K562 (cell line): Measurements from ENCODE around the gene SFSWAP. TPM values are rescaled to one million over a fixed set of nuclear protein-coding genes. Genes with fewer than 3 reads are reported as not detected.

Experiments used
- ATAC-seq: fragments of 200-7000 bp; cut with Tn5 transposase; 3 replicates; pipeline ENCODE4 v1.9.1; 2020; ENCODE audit warnings: moderate library complexity
- BruUV-seq: library from RNA; stranded (reverse); fragments of 400-500 nt; replicated peaks from 2 replicates; lab custom pipeline; 2021; lab: Mats Ljungman, UMichigan
- CTCF ChIA-PET: fragments of 300-600 bp; formaldehyde crosslinking; extraction: SDS; loops from one replicate; lab custom pipeline; 2021; ENCODE audit warnings: low intra/inter-chr PET ratio; lab: Yijun Ruan, JAX
- POLR2A ChIA-PET: fragments of 300-600, 350-650 bp; sonication (Branson Sonifier 250); formaldehyde crosslinking; extraction: SDS; loops from one replicate; lab custom pipeline; 2021; ENCODE audit warnings: antibody characterized with exemption, inconsistent platforms; lab: Yijun Ruan, JAX
- DNase-seq, 4 experiments: peaks; one replicate each; pipeline versions ENCODE4 v3.0.0 to v3.0.0-alpha.2; 2011 to 2018; ENCODE audit warnings: low spot score in 3 of 4, mixed read lengths in 3 of 4; ENCODE audit errors: extremely low read depth in 1 of 4
- FAIRE-seq: peaks from 2 replicates; lab custom pipeline; 2011; peaks lifted over from hg19 to GRCh38; lab: Jason Lieb, UNC
- H2AFZ ChIP-seq: 2 replicates; pipeline ENCODE4 v1.6.0; 2011; ENCODE audit warnings: low read depth, low read length, control low read depth, inconsistent platforms
- H3K27ac ChIP-seq: fragments of 200-600 bp; 3 replicates; pipeline ENCODE4 v1.8.0; 2011; ENCODE audit warnings: low read depth, mild to moderate bottlenecking, control low read depth, inconsistent platforms, low read length, moderate library complexity, mixed read lengths; ENCODE audit errors: extremely low read depth
- H3K27me3 ChIP-seq, 2 experiments: fragments of 300-600 bp in 1 of 2; 2 replicates in 1 of 2; 3 replicates in 1 of 2; pipeline versions ENCODE4 v1.6.0 to v1.8.0; 2011; ENCODE audit warnings: inconsistent platforms in 2 of 2, low read length in 2 of 2, mild to moderate bottlenecking in 1 of 2, mixed read lengths in 1 of 2, moderate library complexity in 1 of 2; ENCODE audit not compliant: control insufficient read depth in 2 of 2, insufficient read depth in 2 of 2
- H3K36me3 ChIP-seq: fragments of 300-600 bp; 3 replicates; pipeline ENCODE4 v1.8.0; 2011; ENCODE audit warnings: mild to moderate bottlenecking, low read length, inconsistent platforms; ENCODE audit not compliant: control insufficient read depth, insufficient read depth
- H3K4me1 ChIP-seq, 2 experiments: fragments of 200-600 bp in 1 of 2; replicated peaks in 1 of 2; 2 replicates in 1 of 2; 3 replicates in 1 of 2; pipeline versions ENCODE4 v1.5.1 to v1.8.0; 2011; ENCODE audit warnings: inconsistent platforms in 2 of 2, low read length in 2 of 2, mild to moderate bottlenecking in 1 of 2, mixed read lengths in 1 of 2, moderate library complexity in 1 of 2; ENCODE audit not compliant: control insufficient read depth in 2 of 2, insufficient read depth in 2 of 2
- H3K4me2 ChIP-seq: 2 replicates; pipeline ENCODE4 v1.6.1; 2011; ENCODE audit warnings: low read length, control low read depth, inconsistent platforms, mixed read lengths; ENCODE audit not compliant: insufficient read depth
- H3K4me3 ChIP-seq: fragments of 200-600 bp; sonication (generic), shearing (Covaris generic); 2 replicates; pipeline ENCODE4 v1.5.1; 2016; ENCODE audit warnings: control low read depth, inconsistent platforms
- H3K79me2 ChIP-seq: fragments of 200-600 bp; 3 replicates; pipeline ENCODE4 v1.8.0; 2011; ENCODE audit warnings: low read length, inconsistent platforms; ENCODE audit not compliant: control insufficient read depth, insufficient read depth
- H3K9ac ChIP-seq, 2 experiments: 2 replicates each; pipeline versions ENCODE4 v1.6.0 to v1.6.1; 2011; ENCODE audit warnings: low read depth in 2 of 2, low read length in 2 of 2, control low read depth in 1 of 2, inconsistent platforms in 1 of 2, mild to moderate bottlenecking in 1 of 2, mixed read lengths in 1 of 2; ENCODE audit not compliant: insufficient read depth in 1 of 2
- H3K9me1 ChIP-seq: one replicate; pipeline ENCODE4 v1.6.0; 2011; ENCODE audit warnings: inconsistent platforms, mild to moderate bottlenecking, low read length, moderate library complexity; ENCODE audit not compliant: control insufficient read depth, insufficient read depth
- H3K9me3 ChIP-seq: replicated peaks from 2 replicates; pipeline ENCODE4 v1.5.1; 2011; ENCODE audit warnings: low read depth, low read length, inconsistent platforms; ENCODE audit not compliant: control insufficient read depth, insufficient read depth
- H4K20me1 ChIP-seq: replicated peaks from 2 replicates; pipeline ENCODE4 v1.6.1; 2011; ENCODE audit warnings: low read length, inconsistent platforms, mixed read lengths; ENCODE audit not compliant: control insufficient read depth, insufficient read depth
- CBX5 ChIP-seq: IDR thresholded peaks from 2 replicates; pipeline ENCODE4 v1.6.1; 2014; ENCODE audit warnings: low read depth, borderline replicate concordance
- CEBPG ChIP-seq, 3 experiments: fragments of 200-800 bp in 1 of 3; sonication (Bioruptor generic) in 1 of 3; sonication (generic) in 1 of 3; formaldehyde crosslinking in 1 of 3; IDR thresholded peaks in 2 of 3; conservative IDR thresholded peaks in 1 of 3; 2 replicates each; pipeline versions ENCODE4 v1.6.1 to v1.8.0; 2016 to 2022; ENCODE audit warnings: missing compliant biosample characterization in 2 of 3, missing genetic modification characterization in 2 of 3, mild to moderate bottlenecking in 1 of 3, missing genetic modification reagents in 1 of 3
- ETV1 ChIP-seq: fragments of 450-650 bp; conservative IDR thresholded peaks from 2 replicates; pipeline ENCODE4 v1.6.1; 2016; ENCODE audit warnings: missing genetic modification characterization, control low read depth, low read depth, missing compliant biosample characterization
- NFIX ChIP-seq: fragments of 250-450 bp; sonication (Bioruptor Pico); IDR thresholded peaks from 2 replicates; pipeline ENCODE4 v1.4.0; 2020; ENCODE audit warnings: low read depth, mild to moderate bottlenecking, moderate library complexity
- PTTG1 ChIP-seq: fragments of 450-650 bp; IDR thresholded peaks from 2 replicates; pipeline ENCODE4 v1.6.1; 2016; ENCODE audit warnings: low read depth, mild to moderate bottlenecking, missing genetic modification characterization, missing compliant biosample characterization
- SFPQ ChIP-seq: fragments of 200-400 bp; formaldehyde crosslinking; IDR thresholded peaks from 2 replicates; pipeline ENCODE4 v1.6.1; 2017; ENCODE audit warnings: mild to moderate bottlenecking, low read depth, low read length, moderate library complexity
- SMAD2 ChIP-seq: fragments of 150-350 bp; IDR thresholded peaks from 2 replicates; pipeline ENCODE4 v1.6.1; 2014; ENCODE audit warnings: low read depth, mild to moderate bottlenecking, low read length
- SMARCC2 ChIP-seq: fragments of 450-650 bp; IDR thresholded peaks from 2 replicates; pipeline ENCODE4 v1.6.1; 2017; ENCODE audit warnings: antibody characterized with exemption, moderate library complexity, mild to moderate bottlenecking, low read depth
- TARDBP ChIP-seq: fragments of 450-650 bp; IDR thresholded peaks from 2 replicates; pipeline ENCODE4 v1.6.1; 2016
- U2AF2 ChIP-seq: fragments of 200-400 bp; formaldehyde crosslinking; optimal IDR thresholded peaks from 2 replicates; pipeline ENCODE3; 2017; ENCODE audit warnings: low read depth, mild to moderate bottlenecking, low read length
- VEZF1 ChIP-seq: fragments of 200-800 bp; sonication (Bioruptor generic); IDR thresholded peaks from 2 replicates; pipeline ENCODE4 v1.6.1; 2017; ENCODE audit warnings: missing genetic modification characterization, missing compliant biosample characterization
- ZBTB17 ChIP-seq: fragments of 450-650 bp; formaldehyde crosslinking; IDR thresholded peaks from 2 replicates; pipeline ENCODE4 v1.4.0; 2020; ENCODE audit warnings: mild to moderate bottlenecking
- ZFX ChIP-seq: sonication (generic); formaldehyde crosslinking; IDR thresholded peaks from 2 replicates; pipeline ENCODE4 v1.8.0; 2022; ENCODE audit warnings: mild to moderate bottlenecking, missing genetic modification reagents, moderate library complexity
- ZNF280A ChIP-seq: fragments of 450-650 bp; IDR thresholded peaks from 2 replicates; pipeline ENCODE4 v1.6.1; 2018; ENCODE audit warnings: mild to moderate bottlenecking, low read depth; ENCODE audit not compliant: partially characterized antibody
- ZNF354B ChIP-seq: fragments of 250-450 bp; sonication (Bioruptor Pico); IDR thresholded peaks from 2 replicates; pipeline ENCODE4 v1.4.0; 2020
- ZNF707 ChIP-seq: fragments of 250-450 bp; sonication (Bioruptor Pico); conservative IDR thresholded peaks from 2 replicates; pipeline ENCODE4 v1.8.0; 2022; ENCODE audit warnings: inconsistent platforms, mild to moderate bottlenecking, moderate library complexity
- WGBS: fragments of 100-300 bp; shearing (Covaris generic); methylation state at CpG from one replicate; pipeline ENCODE4 v1.1.6; 2016; ENCODE audit warnings: low coverage, mixed read lengths; ENCODE audit not compliant: insufficient coverage; ENCODE audit errors: missing lambda C conversion rate; 5-methylcytosine and 5-hydroxymethylcytosine counted together
- in situ Hi-C: fragments of 300-500 bp; cut with MboI; formaldehyde crosslinking; loops from 4 replicates; pipeline ENCODE4 v1.15.0; 2018; ENCODE audit warnings: inconsistent platforms, mixed read lengths
- intact Hi-C: fragments of 100-400 bp; cut with micrococcal nuclease; formaldehyde crosslinking; loops from 2 replicates; pipeline ENCODE4 v1.14.2; 2022
- polyA plus RNA-seq, 8 experiments: library from polyadenylated mRNA; depleted of rRNA in 4 of 8; stranded (reverse) in 5 of 8; unstranded in 3 of 8; fragments of >200 nt; fragmentation: Nextera tagmentation in 2 of 8; fragmentation: Illumina TruSeq in 1 of 8; extraction: Ambion mirVana in 2 of 8; extraction: Trizol in 1 of 8; gene quantifications; 2 replicates each; pipeline versions ENCODE4 v1.2.1 to v1.2.3, GENCODE V29; 2011 to 2014; ENCODE audit warnings: inconsistent platforms in 1 of 8, missing spikeins in 1 of 8
- total RNA-seq, 7 experiments: library from RNA; depleted of rRNA in 6 of 7; stranded (reverse); fragments of >200 nt in 6 of 7; fragmentation: Illumina TruSeq in 2 of 7; extraction: Trizol in 2 of 7; gene quantifications; 2 replicates each; pipeline versions ENCODE4 v1.2.1 to v1.2.3, GENCODE V29; 2011 to 2021; ENCODE audit warnings: low replicate concordance in 1 of 7

Gene SFSWAP
- total and polyA plus RNA-seq, 9 of the 15 experiments (the other 6 are each of a cell fraction or from before 2014, with no cell fraction given): 2.4 to 60.4 (median 32.6) TPM

- WGBS: 95% methylated on average over 26 of the region's 30 CpGs
- no peaks in the 10 kb centered on the region for H3K9me3 ChIP-seq
- peaks cover 89% of the 10 kb centered on the region for H3K36me3 ChIP-seq
- H3K27ac ChIP-seq: no peak overlapping the region
- H4K20me1 ChIP-seq: no peaks in the 10 kb centered on the region
- intact Hi-C loops (no loop called here), in situ Hi-C loops (no loop called here)
- H3K4me2 ChIP-seq: no peak overlapping the region
- no peaks in the 10 kb centered on the region for H3K27me3 ChIP-seq
- CTCF ChIA-PET: no interaction called here
- H3K4me3 ChIP-seq: no peak overlapping the region
- ATAC-seq (no peak), FAIRE-seq (no peak), DNase-seq (no peak)
- peaks cover 0 to 3% of the 10 kb centered on the region in 2 experiments; a peak in 1 of 5 replicates for H3K4me1 ChIP-seq
- no peak overlapping the region; a peak in 1 of 4 replicates for H3K9ac ChIP-seq
- BruUV-seq: no TSS peak
- H3K9me1 ChIP-seq: no peaks in the 10 kb centered on the region
- H3K79me2 ChIP-seq: no peaks in the 10 kb centered on the region; the same call in 2 of the 3 replicates
- H2AFZ ChIP-seq: no peak overlapping the region
- POLR2A ChIA-PET: interaction anchor here (1.3 to 2.3 kb wide), 2 partner anchors 10 to 19 kb away, joined by 4 to 5 read pairs; no protein-coding TSS in a partner anchor
- no peak for TF ChIP-seq TARDBP
- TF ChIP-seq CEBPG (CRISPR knock-in tag; IDR thresholded peaks at IDR 0.05): no peak
- no peak for TF ChIP-seq CEBPG (tag; conservative IDR thresholded peaks at IDR 0.05 in 1 of 2, IDR thresholded peaks at IDR 0.05 in 1 of 2)
- TF ChIP-seq U2AF2: no peak
- TF ChIP-seq VEZF1: no peak
- TF ChIP-seq ZFX (CRISPR knock-in tag): no peak
- no peak for TF ChIP-seq ETV1
- TF ChIP-seq SMAD2: no peak
- no peak for TF ChIP-seq ZNF354B (CRISPR knock-in tag)
- TF ChIP-seq PTTG1 (tag): no peak
- TF ChIP-seq ZBTB17 (CRISPR knock-in tag): no peak
- TF ChIP-seq CBX5: no peak
- no peak for TF ChIP-seq ZNF280A
- no peak for TF ChIP-seq ZNF707
- no peak for TF ChIP-seq SMARCC2
- TF ChIP-seq SFPQ: no peak
- TF ChIP-seq NFIX (CRISPR knock-in tag): no peak
Observed at GRCh38 chr12:131734336-131735152, 23.7 kb downstream of the SFSWAP start.
